HepG2 (cell line): ENCODE results near the gene GCLC. TPM values are rescaled to one million over a fixed set of nuclear protein-coding genes. Genes with fewer than 3 reads are reported as not detected.

Experiments used
- ARID5B ChIP-seq: IDR thresholded peaks from 2 replicates; pipeline ENCODE4 v1.4.0; 2020; ENCODE audit warnings: mild to moderate bottlenecking, missing genetic modification reagents
- CEBPG ChIP-seq: IDR thresholded peaks from 2 replicates; pipeline ENCODE4 v1.6.1; 2016
- E2F5 ChIP-seq: sonication (generic); formaldehyde crosslinking; conservative IDR thresholded peaks from 2 replicates; pipeline ENCODE4 v1.4.0; 2020; ENCODE audit warnings: missing genetic modification reagents
- FOXA3 ChIP-seq: IDR thresholded peaks from 2 replicates; pipeline ENCODE4 v1.6.1; 2016; ENCODE audit warnings: missing genetic modification reagents, missing compliant biosample characterization
- FOXP1 ChIP-seq, 2 experiments: fragments of 450-650 bp in 1 of 2; IDR thresholded peaks; 2 replicates each; pipeline ENCODE4 v1.6.1; 2017 to 2018; ENCODE audit warnings: antibody characterized with exemption in 1 of 2
- JARID2 ChIP-seq: sonication (generic); formaldehyde crosslinking; IDR thresholded peaks from 2 replicates; pipeline ENCODE4 v1.8.1; 2023; ENCODE audit warnings: missing genetic modification reagents, inconsistent platforms; ENCODE audit not compliant: insufficient replicate concordance
- MATR3 ChIP-seq: sonication (generic); formaldehyde crosslinking; IDR thresholded peaks from 2 replicates; pipeline ENCODE4 v1.4.0; 2020; ENCODE audit warnings: missing genetic modification reagents
- MIER2 ChIP-seq: IDR thresholded peaks from 2 replicates; pipeline ENCODE4 v1.6.1; 2016; ENCODE audit warnings: missing biosample characterization, missing genetic modification reagents
- MTF1 ChIP-seq: sonication (generic); formaldehyde crosslinking; IDR thresholded peaks from 2 replicates; pipeline ENCODE4 v1.5.0; 2020; ENCODE audit warnings: missing genetic modification reagents
- NFE2 ChIP-seq: sonication (generic); formaldehyde crosslinking; IDR thresholded peaks from 2 replicates; pipeline ENCODE4 v1.4.0; 2020; ENCODE audit warnings: missing genetic modification reagents
- ZNF644 ChIP-seq: IDR thresholded peaks from 2 replicates; pipeline ENCODE4 v1.6.1; 2016; ENCODE audit warnings: low read depth
- polyA plus RNA-seq, 8 experiments: library from polyadenylated mRNA; depleted of rRNA in 3 of 8; stranded (reverse) in 7 of 8; unstranded in 1 of 8; fragments of >200 nt; fragmentation: Illumina TruSeq in 4 of 8; extraction: Trizol in 4 of 8; gene quantifications; 2 replicates each; pipeline versions ENCODE4 v1.2.1 to v1.2.3, GENCODE V29; 2011 to 2016; ENCODE audit warnings: low read depth in 4 of 8, missing spikeins in 1 of 8, mixed read lengths in 1 of 8; ENCODE audit not compliant: insufficient read depth in 1 of 8
- total RNA-seq, 5 experiments: library from RNA; depleted of rRNA; stranded (reverse); fragments of >200 nt; fragmentation: Illumina TruSeq; extraction: Trizol; gene quantifications; 2 replicates each; pipeline ENCODE4 v1.2.3, GENCODE V29; 2016; ENCODE audit warnings: low read depth in 1 of 5
- TF ChIP-seq, protein P1 (sequence below): sonication (generic); formaldehyde crosslinking; conservative IDR thresholded peaks from 2 replicates; pipeline ENCODE4 v1.4.0; 2020; ENCODE audit warnings: mild to moderate bottlenecking, missing genetic modification reagents, moderate library complexity
- TF ChIP-seq, protein P2 (sequence below): sonication (generic); formaldehyde crosslinking; IDR thresholded peaks from 2 replicates; pipeline ENCODE4 v1.4.0; 2020; ENCODE audit warnings: missing genetic modification reagents, borderline replicate concordance
- TF ChIP-seq, protein P3 (sequence below): sonication (generic); formaldehyde crosslinking; IDR thresholded peaks from 2 replicates; pipeline ENCODE4 v1.4.0; 2020; ENCODE audit warnings: missing genetic modification reagents
- TF ChIP-seq, protein P4 (sequence below): sonication (generic); formaldehyde crosslinking; IDR thresholded peaks from 2 replicates; pipeline ENCODE4 v1.8.1; 2023; ENCODE audit warnings: mild to moderate bottlenecking, missing genetic modification reagents
- TF ChIP-seq, protein P5 (sequence below): sonication (generic); formaldehyde crosslinking; IDR thresholded peaks from 2 replicates; pipeline ENCODE4 v1.4.0; 2020; ENCODE audit warnings: missing genetic modification reagents, low read depth, mild to moderate bottlenecking, borderline replicate concordance

The GCLC gene
- total and polyA plus RNA-seq, 2 of the 13 experiments (the other 11 are each of a cell fraction or from before 2014, with no cell fraction given): 35.3 to 84.6 TPM

DNA sequence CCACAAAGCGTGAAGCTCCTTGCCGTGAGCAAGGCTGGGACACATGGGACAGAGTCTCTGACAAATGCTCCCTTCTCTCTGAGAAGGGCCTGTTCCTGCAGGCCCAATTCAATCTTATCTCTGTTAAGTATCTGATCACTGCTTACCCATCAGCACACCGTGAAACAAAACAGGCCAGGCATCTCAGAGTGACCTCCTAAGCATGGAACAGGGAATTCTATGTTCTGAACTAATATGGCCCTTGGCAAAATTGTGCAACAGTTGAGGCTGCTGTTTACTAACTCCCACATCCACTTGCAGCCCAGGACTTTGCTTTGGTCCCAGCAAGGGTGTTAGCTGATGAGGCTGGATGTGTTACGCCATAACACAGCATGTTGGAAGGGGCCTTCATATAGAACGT is 79.2 kb downstream of the GCLC start (continued):
- TF ChIP-seq, protein P1, sequence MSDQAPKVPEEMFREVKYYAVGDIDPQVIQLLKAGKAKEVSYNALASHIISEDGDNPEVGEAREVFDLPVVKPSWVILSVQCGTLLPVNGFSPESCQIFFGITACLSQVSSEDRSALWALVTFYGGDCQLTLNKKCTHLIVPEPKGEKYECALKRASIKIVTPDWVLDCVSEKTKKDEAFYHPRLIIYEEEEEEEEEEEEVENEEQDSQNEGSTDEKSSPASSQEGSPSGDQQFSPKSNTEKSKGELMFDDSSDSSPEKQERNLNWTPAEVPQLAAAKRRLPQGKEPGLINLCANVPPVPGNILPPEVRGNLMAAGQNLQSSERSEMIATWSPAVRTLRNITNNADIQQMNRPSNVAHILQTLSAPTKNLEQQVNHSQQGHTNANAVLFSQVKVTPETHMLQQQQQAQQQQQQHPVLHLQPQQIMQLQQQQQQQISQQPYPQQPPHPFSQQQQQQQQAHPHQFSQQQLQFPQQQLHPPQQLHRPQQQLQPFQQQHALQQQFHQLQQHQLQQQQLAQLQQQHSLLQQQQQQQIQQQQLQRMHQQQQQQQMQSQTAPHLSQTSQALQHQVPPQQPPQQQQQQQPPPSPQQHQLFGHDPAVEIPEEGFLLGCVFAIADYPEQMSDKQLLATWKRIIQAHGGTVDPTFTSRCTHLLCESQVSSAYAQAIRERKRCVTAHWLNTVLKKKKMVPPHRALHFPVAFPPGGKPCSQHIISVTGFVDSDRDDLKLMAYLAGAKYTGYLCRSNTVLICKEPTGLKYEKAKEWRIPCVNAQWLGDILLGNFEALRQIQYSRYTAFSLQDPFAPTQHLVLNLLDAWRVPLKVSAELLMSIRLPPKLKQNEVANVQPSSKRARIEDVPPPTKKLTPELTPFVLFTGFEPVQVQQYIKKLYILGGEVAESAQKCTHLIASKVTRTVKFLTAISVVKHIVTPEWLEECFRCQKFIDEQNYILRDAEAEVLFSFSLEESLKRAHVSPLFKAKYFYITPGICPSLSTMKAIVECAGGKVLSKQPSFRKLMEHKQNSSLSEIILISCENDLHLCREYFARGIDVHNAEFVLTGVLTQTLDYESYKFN (CRISPR knock-in tag): no peak
- no peak for TF ChIP-seq E2F5 (CRISPR knock-in tag)
- TF ChIP-seq JARID2 (CRISPR knock-in tag): no peak
- TF ChIP-seq, protein P2, sequence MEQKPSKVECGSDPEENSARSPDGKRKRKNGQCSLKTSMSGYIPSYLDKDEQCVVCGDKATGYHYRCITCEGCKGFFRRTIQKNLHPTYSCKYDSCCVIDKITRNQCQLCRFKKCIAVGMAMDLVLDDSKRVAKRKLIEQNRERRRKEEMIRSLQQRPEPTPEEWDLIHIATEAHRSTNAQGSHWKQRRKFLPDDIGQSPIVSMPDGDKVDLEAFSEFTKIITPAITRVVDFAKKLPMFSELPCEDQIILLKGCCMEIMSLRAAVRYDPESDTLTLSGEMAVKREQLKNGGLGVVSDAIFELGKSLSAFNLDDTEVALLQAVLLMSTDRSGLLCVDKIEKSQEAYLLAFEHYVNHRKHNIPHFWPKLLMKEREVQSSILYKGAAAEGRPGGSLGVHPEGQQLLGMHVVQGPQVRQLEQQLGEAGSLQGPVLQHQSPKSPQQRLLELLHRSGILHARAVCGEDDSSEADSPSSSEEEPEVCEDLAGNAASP (CRISPR knock-in tag): no peak
- no peak for TF ChIP-seq MATR3 (CRISPR knock-in tag)
- no peak for TF ChIP-seq MTF1 (CRISPR knock-in tag)
- peak; percentile 95 for TF ChIP-seq ZNF644 (CRISPR knock-in tag)
- peak; percentile 54 for TF ChIP-seq FOXA3 (CRISPR knock-in tag)
- TF ChIP-seq, protein P3, sequence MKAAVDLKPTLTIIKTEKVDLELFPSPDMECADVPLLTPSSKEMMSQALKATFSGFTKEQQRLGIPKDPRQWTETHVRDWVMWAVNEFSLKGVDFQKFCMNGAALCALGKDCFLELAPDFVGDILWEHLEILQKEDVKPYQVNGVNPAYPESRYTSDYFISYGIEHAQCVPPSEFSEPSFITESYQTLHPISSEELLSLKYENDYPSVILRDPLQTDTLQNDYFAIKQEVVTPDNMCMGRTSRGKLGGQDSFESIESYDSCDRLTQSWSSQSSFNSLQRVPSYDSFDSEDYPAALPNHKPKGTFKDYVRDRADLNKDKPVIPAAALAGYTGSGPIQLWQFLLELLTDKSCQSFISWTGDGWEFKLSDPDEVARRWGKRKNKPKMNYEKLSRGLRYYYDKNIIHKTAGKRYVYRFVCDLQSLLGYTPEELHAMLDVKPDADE (CRISPR knock-in tag): no peak
- TF ChIP-seq, protein P4, sequence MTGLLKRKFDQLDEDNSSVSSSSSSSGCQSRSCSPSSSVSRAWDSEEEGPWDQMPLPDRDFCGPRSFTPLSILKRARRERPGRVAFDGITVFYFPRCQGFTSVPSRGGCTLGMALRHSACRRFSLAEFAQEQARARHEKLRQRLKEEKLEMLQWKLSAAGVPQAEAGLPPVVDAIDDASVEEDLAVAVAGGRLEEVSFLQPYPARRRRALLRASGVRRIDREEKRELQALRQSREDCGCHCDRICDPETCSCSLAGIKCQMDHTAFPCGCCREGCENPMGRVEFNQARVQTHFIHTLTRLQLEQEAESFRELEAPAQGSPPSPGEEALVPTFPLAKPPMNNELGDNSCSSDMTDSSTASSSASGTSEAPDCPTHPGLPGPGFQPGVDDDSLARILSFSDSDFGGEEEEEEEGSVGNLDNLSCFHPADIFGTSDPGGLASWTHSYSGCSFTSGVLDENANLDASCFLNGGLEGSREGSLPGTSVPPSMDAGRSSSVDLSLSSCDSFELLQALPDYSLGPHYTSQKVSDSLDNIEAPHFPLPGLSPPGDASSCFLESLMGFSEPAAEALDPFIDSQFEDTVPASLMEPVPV (CRISPR knock-in tag): no peak
- peak; percentile 85 for TF ChIP-seq CEBPG (CRISPR knock-in tag)
- TF ChIP-seq NFE2 (CRISPR knock-in tag): no peak
- no peak for TF ChIP-seq FOXP1 (IDR thresholded peaks at IDR 0.05)
- peak; percentile 40; the same call in 1 of the 2 replicates for TF ChIP-seq FOXP1 (CRISPR knock-in tag; IDR thresholded peaks at IDR 0.05)
- TF ChIP-seq, protein P5, sequence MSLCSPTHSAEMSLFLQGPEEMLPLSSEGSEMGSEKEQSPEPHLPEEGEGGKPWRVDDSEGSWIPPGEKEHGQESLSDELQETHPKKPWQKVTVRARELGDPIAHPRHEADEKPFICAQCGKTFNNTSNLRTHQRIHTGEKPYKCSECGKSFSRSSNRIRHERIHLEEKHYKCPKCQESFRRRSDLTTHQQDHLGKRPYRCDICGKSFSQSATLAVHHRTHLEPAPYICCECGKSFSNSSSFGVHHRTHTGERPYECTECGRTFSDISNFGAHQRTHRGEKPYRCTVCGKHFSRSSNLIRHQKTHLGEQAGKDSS (CRISPR knock-in tag): no peak
- 0 out of 2 replicates have a peak, but pooled peaks have one; percentile 21 for TF ChIP-seq ARID5B
- 0 out of 2 replicates have a peak, but pooled peaks have one; percentile 41 for TF ChIP-seq MIER2 (CRISPR knock-in tag)
